HG02885 (cell line): ENCODE measurements around the gene HMGA1.

Experiments
- ATAC-seq: cut with Tn5 transposase; IDR thresholded peaks from one replicate; pipeline ENCODE4 v1.9.1; 2021; ENCODE audit warnings: mild to moderate bottlenecking; ENCODE audit not compliant: unreplicated experiment, poor library complexity

The HMGA1 gene

DNA sequence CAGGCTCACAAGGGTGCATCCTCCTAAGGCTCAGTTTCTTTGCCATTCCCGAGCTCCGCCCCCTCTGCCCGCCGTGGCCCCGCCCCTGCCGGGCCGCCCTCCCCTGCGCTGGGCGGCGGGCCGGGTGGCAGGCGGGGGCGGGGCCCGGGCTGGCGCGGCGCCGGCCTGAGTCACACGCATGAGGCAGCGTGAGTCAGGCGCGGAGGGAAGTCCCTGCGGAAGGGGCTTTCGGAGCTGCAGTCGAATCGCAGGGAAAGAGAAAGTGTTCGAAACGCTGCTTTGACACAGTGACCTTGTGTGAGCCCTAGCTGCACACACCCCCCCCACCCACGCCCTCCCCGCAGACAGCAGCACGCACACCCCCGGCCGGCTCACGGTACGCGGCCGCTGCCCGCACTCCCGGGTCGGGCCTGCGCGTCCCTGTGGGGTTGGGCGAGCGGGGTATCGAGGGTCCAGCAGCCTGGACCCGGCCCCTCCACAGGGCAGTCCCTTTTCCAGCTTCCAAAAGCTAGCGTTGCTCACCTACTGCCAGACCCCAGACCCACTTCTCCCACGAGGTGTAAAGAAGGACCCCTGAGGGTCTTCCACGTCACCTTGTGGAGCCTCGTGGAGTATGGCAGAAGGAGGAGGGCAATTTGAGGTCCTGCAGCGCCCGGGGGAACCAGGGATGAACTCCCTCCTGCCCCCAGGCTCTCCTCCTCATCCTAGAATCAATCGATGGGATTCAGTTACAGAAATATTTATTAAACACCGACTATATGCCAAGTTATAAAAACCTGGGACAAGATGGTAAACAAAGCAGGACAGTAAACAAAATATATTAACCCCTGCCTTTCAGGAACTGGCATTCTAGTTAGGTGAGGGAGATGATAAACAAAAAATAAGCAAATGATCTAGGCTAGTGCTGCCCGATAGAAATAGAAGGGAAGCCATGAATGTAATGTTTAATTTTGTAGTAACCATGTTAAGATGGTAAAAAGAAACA, 12.4 kb upstream of the HMGA1 start:
- ATAC-seq, result peak; percentile 90

GRCh38 chr6:34225551-34225950, 11.1 kb upstream of the HMGA1 start:
- no peak for ATAC-seq

GRCh38 chr6:34226066-34226465, 10.6 kb upstream of the HMGA1 start:
- ATAC-seq, result no peak

DNA sequence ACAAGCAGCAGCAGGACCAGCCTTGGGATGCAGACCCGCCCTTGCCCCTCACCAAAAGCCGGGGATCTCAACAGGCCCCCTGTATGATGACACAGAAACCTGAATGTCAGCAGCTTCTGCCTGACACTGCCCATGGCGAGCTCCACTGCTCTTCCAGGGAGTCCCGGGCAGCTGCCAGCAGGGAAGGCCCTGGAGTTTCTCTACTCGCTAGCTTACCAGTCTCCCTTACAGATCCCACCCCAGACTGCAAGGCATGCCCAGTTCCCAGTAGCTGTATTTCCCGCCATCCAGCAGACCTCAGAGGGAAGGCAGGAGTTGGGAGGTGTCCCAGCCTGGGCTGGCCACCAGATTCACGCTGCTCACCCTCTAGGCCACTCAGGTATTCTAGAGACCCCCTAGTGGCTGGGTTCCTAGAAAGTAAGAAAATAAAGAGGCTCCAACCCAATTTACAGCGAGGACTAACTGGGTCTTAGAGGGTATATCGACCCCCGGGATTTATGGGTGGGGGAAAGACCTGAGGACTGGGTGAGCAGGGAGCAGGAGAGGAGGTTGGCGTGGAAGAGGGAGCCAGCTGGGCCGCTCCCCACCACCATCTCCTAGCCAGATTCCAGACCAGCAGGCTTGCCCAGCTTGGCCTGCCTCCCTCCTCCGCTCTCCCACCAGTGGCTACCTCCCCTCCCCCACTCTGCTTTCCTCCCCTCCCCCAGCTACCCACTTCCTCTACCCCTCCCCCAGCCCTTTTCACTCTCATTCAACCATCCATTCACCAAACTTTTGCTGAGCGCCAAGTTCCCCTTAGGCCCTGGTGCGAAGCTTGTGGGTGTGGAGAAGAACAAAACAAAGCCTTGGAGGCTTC, 9.7 kb upstream of the HMGA1 start:
- ATAC-seq, result no peak

DNA sequence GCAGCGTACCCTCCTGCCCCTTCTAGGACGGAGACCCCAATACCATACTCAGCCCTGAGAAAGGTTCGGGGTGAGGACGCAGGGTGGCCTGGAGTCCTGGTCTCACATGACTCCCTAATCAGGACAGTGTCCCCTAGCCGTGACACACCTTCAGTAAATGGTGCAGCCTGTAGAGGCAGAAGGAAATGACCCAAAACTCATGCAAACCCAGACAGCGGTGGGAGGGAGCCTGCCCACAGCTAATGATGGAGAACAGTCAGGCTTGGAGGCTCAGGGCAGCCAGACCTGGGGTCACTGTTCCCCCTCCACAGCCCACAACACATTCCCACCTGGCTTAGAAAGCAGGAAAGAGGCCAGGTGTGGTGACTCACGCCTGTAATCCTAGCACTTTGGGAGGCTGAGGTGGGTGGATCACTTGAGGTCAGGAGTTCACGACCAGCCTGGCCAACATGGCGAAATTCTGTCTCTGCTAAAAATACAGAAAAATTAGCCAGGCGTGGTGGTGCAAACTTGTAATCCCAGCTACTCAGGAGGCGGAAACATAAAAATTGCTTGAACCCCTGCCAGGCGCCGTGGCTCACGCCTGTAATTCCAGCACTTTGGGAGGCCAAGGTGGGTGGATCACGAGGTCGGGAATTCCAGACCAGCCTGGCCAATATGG, 8.8 kb upstream of the HMGA1 start:
- no peak for ATAC-seq

DNA sequence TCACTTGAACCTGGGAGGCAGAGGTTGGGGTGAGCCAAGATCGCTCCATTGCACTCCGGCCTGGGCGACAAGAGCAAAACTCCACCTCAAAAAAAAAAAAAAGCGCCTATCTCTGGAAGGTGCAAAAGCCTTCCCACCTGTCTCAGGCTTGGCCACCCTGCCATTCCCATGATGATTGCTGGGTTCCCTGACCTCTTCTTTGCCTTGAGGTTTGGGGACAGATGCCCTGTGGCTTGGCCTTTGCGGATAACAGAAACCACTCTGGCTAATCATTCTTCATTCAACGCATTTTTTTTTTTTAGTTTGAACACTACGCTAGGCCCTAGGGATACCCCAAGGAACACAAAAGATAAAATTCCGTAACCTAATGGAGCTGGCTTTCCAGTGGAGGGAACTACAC, 6.8 kb upstream of the HMGA1 start:
- no peak for ATAC-seq

DNA sequence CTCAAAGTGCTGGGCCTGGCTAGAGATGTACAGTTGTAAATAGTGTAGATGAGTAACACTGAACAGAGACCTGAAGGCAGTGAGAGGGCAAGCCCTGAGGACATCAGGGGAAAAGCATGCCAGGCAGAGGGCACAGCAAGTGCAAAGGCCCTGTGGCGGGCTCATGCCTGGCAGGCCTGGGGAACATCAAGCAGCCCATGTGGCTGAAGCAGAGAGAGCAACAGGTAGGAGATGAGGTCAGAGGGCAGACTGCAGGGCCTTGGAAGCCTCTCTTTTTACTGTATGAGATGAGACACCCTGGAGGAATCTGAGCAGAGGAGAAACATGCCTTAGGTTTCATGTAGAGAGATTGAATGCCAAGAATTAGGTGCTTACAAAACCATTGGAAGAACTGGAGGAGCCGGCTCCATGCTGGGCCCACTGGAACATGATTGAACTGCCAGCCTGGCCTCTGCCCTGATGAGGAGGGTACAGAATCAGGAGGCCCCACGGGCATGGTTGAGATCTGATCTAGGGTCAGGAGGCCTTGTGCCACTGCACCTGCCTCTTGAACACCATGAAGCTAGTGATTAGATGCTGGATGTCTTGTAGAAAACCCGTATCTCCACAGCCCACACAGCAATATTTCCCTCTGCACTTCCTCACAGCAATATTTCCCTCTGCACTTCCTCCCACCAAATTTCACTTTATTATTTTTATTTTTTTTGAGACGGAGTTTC, 5.9 kb upstream of the HMGA1 start:
- ATAC-seq, result no peak

DNA sequence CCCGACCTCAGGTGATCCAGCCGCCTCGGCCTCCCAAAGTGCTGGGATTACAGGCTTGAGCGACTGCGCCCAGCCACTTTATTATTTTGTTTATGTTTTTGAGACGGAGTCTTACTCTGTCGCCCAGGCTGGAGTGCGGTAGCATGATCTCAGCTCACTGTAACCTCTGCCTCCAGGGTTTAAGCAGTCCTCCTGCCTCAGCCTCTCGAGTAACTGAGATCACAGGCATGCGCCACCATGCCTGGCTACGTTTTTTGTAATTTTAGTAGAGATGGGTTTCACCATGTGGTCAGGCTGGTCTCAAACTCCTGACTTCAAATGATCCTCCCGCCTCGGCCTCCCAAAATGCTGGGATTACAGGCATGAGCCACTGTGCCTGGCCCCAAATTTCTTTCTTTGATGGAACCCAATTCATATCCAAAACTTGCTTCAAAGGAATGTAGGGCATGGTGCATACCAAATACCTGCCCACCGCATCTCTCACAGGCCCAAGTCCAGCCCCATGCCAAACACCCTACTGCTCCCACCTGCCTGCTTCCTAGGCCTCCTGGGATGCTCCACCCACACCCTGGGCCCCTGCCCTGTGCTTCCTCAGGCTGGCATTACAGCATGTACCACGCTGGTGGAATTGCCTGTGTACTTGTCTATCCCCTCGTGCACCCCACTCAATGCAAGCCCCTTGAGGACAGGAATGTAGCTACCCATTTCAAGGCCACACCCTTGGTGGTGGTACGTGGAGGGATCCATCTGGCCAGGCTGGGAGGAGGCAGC, 4.9 kb upstream of the HMGA1 start:
- no peak for ATAC-seq

DNA sequence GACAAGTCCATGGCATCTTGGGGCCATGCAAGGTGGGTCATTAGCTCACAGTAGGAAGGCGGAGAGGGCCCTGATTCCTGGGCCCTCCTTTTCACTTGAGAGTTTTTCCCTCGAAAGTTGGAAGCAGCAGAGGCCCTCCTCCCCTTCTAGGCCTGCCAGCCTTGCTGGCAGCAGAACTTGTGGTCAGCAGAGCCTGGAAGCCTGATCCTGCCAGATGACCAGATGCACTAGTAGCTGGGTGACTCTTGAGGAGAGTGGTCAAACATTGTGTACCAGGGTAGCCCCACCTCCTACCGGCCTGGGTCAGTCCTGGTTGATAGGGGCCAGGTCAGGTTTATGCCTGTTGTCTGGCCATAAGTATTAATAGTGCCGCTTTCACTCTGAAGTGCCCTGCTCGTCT, 3.8 kb upstream of the HMGA1 start:
- ATAC-seq, result no peak

DNA sequence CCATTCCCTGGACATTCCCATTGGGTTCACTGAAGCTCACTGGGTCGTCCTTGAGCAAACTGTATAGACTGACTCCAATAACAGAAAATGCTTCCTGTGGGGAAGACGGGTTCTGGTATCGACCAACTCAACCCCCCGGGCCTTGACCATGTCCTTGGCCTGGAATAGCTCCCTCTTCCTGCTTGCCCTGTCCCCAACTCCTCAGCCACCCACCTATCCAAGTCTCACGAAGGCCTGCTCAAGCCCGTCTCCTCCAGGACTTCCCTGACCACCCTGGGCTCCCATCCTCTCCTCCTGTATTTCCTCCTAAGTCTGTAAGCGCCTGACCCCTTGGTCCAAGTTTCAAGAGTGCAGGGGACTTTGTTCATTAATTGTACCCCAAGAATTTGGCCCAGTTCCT, 2.8 kb upstream of the HMGA1 start:
- ATAC-seq, result no peak

GRCh38 chr6:34234667-34235306, 1.9 kb upstream of the HMGA1 start:
- ATAC-seq, result no peak

GRCh38 chr6:34235307-34236130, 1.2 kb upstream of the HMGA1 start:
- ATAC-seq, result no peak

DNA sequence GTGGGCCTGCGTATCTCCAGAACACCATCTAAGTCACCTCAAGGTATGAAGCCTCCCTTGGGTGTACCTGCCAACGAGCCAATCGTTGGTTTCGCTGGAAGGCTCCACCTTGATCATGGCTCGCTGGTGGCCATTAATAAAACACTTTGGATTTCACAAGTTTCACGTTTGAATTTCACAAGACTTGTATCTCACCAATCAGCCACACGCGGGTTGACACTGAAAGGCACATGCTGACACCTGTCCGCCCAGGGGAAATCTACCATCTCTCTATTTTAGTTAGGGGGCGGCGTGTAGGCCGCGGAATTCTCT, 586 bp upstream of the HMGA1 start:
- ATAC-seq, result no peak

DNA sequence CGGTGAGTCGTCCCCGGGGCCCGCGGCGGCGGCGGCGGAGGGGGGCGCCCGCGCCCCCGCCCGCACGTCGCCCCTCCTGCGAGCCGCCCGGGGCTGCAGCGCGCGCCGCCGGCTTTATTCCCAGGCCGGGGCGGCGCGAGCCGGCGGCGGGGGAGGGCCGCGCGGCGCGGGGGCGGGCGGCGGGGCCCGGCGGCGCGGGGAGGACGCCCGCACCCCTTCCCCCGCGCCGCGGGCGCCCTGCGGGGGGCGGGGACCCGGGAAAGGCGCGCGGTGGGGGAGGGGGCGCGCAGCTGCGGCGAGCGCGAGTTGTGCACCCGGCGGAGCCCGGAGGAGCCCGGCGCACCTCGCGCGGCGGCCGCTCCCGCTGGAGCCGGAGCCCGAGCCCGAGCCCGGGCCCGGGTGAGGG, 646 bp downstream of the HMGA1 start:
- peak; percentile 20 for ATAC-seq

GRCh38 chr6:34237722-34238584, 1.3 kb downstream of the HMGA1 start:
- peak; percentile 16 for ATAC-seq

GRCh38 chr6:34238585-34239499, 2.2 kb downstream of the HMGA1 start:
- ATAC-seq, result no peak
